AG04450 (cell line): ENCODE data around the gene NPHP4. TPM values are rescaled to one million over a fixed set of nuclear protein-coding genes. Genes with fewer than 3 reads are reported as not detected.

ENCODE experiments used
- CTCF ChIA-PET: fragments of 300-600, 350-600 bp; formaldehyde crosslinking; extraction: SDS; loops from one replicate; lab custom pipeline; 2022; ENCODE audit warnings: antibody characterized with exemption, inconsistent platforms; lab: Charles Lee
- POLR2A ChIA-PET: fragments of 350-600 bp; formaldehyde crosslinking; extraction: SDS; loops from one replicate; lab custom pipeline; 2021; ENCODE audit warnings: antibody characterized with exemption, inconsistent platforms; lab: Yijun Ruan, JAX
- DNase-seq: peaks from one replicate; pipeline ENCODE4 v3.0.0-alpha.2; 2011; ENCODE audit warnings: low read depth, low spot score
- H3K27ac ChIP-seq: one replicate; pipeline ENCODE4 v1.5.1; 2012; ENCODE audit warnings: low read depth, low read length, control low read depth
- H3K27me3 ChIP-seq: one replicate; pipeline ENCODE4 v1.6.0; 2012; ENCODE audit warnings: low read length; ENCODE audit not compliant: control insufficient read depth, insufficient read depth
- H3K4me3 ChIP-seq: 2 replicates; pipeline ENCODE4 v1.5.1; 2011; ENCODE audit warnings: mild to moderate bottlenecking, low read depth, low read length, control low read depth
- H3K9me3 ChIP-seq: 2 replicates; pipeline ENCODE4 v1.5.1; 2012; ENCODE audit warnings: low read length; ENCODE audit not compliant: control insufficient read depth, insufficient read depth
- CTCF ChIP-seq: IDR thresholded peaks from 2 replicates; pipeline ENCODE4 v1.5.1; 2011; ENCODE audit warnings: low read depth, low read length, control low read depth, inconsistent platforms
- polyA plus RNA-seq: library from polyadenylated mRNA; depleted of rRNA; stranded (reverse); fragments of >200 nt; gene quantifications from 2 replicates; pipeline ENCODE4 v1.2.3, GENCODE V29; 2011

Gene NPHP4
- polyA plus RNA-seq, 1 experiment = 1.6 TPM

- no peaks in the 10 kb centered on the region; the same call in 1 of the 2 replicates for H3K9me3 ChIP-seq
- no peaks in the 10 kb centered on the region for H3K27me3 ChIP-seq
- H3K4me3 ChIP-seq = no peak overlapping the region
- ChIA-PET CTCF (interaction anchor here (1.0 to 2.4 kb wide), 5 partner anchors 9 to 473 kb away, joined by 3 to 12 read pairs (median 4); partner anchors contain the start of gene NPHP4), POLR2A (interaction anchor here (1.3 kb wide), 1 partner anchor 9 kb away, joined by 10 read pairs; the partner anchor contains the start of gene NPHP4)
- peak; percentile 64 for DNase-seq
- peak overlapping the region; percentile 3 for H3K27ac ChIP-seq
- TF ChIP-seq CTCF = no peak
These were observed 8.7 kb downstream of the NPHP4 start for GRCh38 chr1:5983361-5984103.

GRCh38 chr1:5982868-5983267 is 9.4 kb downstream of the NPHP4 start:
- H3K9me3 ChIP-seq = no peaks in the 10 kb centered on the region; the same call in 1 of the 2 replicates
- H3K27me3 ChIP-seq = no peaks in the 10 kb centered on the region
- no peak for DNase-seq
- H3K27ac ChIP-seq = peak overlapping the region; percentile 3
- ChIA-PET POLR2A (interaction anchor here (1.3 kb wide), 1 partner anchor 10 kb away, joined by 10 read pairs; the partner anchor contains the start of gene NPHP4), CTCF (interaction anchor here (1.0 to 2.4 kb wide), 4 partner anchors 10 to 473 kb away, joined by 3 to 12 read pairs (median 4); partner anchors contain the start of gene NPHP4)
- no peak overlapping the region for H3K4me3 ChIP-seq
- no peak for TF ChIP-seq CTCF

- ChIA-PET POLR2A (no interaction called here), CTCF (interaction anchor here (1.0 to 2.4 kb wide), 2 partner anchors 10 to 472 kb away, joined by 3 to 12 read pairs; partner anchors contain the start of gene NPHP4)
- TF ChIP-seq CTCF = no peak
- H3K4me3 ChIP-seq = no peak overlapping the region
- no peak for DNase-seq
- H3K27me3 ChIP-seq = no peaks in the 10 kb centered on the region
- no peak overlapping the region for H3K27ac ChIP-seq
- no peaks in the 10 kb centered on the region; the same call in 1 of the 2 replicates for H3K9me3 ChIP-seq
These were observed 9.9 kb downstream of the NPHP4 start for GRCh38 chr1:5982276-5982675.

GRCh38 chr1:5981009-5981380 is 11.2 kb downstream of the NPHP4 start:
- DNase-seq = no peak
- H3K9me3 ChIP-seq = no peaks in the 10 kb centered on the region; the same call in 1 of the 2 replicates
- H3K27me3 ChIP-seq = no peaks in the 10 kb centered on the region
- H3K27ac ChIP-seq = no peak overlapping the region
- TF ChIP-seq CTCF = no peak
- H3K4me3 ChIP-seq = no peak overlapping the region
- ChIA-PET POLR2A (no interaction called here), CTCF (no interaction called here)

GRCh38 chr1:5980314-5981008 is 11.8 kb downstream of the NPHP4 start:
- Histone ChIP-seq H3K9me3 (no peaks in the 10 kb centered on the region; the same call in 1 of the 2 replicates), H3K27ac (no peak overlapping the region), H3K4me3 (no peak overlapping the region), H3K27me3 (no peaks in the 10 kb centered on the region)
- TF ChIP-seq CTCF = no peak
- DNase-seq = no peak
- CTCF ChIA-PET = no interaction called here
- POLR2A ChIA-PET = no interaction called here
